GM12892 (cell line): ENCODE data around the gene WRAP53.
"Not testable (repeated sequence)": the region's sequence is repeated elsewhere in the genome, so short reads cannot be mapped to it uniquely, and the experiment has no call there.

Experiments used
- POLR2A ChIP-seq: IDR thresholded peaks from 2 replicates; pipeline ENCODE4 v1.6.1; 2011; ENCODE audit warnings: low read depth, low read length, control low read depth
- POLR2AphosphoS5 ChIP-seq: IDR thresholded peaks from 2 replicates; pipeline ENCODE4 v1.6.1; 2011; ENCODE audit warnings: low read depth, low read length, control low read depth
- TAF1 ChIP-seq: IDR thresholded peaks from 2 replicates; pipeline ENCODE4 v1.6.1; 2011; ENCODE audit warnings: low read depth, mild to moderate bottlenecking, control low read depth, low read length, borderline replicate concordance

GRCh38 chr17:7641635-7642034 lies 46.6 kb upstream of the WRAP53 start:
- TF ChIP-seq POLR2AphosphoS5, POLR2A, TAF1: not testable (repeated sequence)
